ENCODE measurements around the gene BRSK2.

GRCh38 chr11:1375955-1376258 is 13.8 kb upstream of the BRSK2 start:
- TF ChIP-seq SNAI2 (CRISPR knock-in tag; IDR thresholded peaks at IDR 0.05) (no peak), PPARA (CRISPR knock-in tag; IDR thresholded peaks at IDR 0.05; ENCODE audit: borderline replicate concordance) (no peak), ESRRG (CRISPR knock-in tag; IDR thresholded peaks at IDR 0.05) (no peak), TSHZ2 (CRISPR knock-in tag; IDR thresholded peaks at IDR 0.05) (no peak), ZC3H10 (CRISPR knock-in tag; IDR thresholded peaks at IDR 0.05) (no peak), ZNF565 (CRISPR knock-in tag; conservative IDR thresholded peaks at IDR 0.05; ENCODE audit: low read depth) (no peak), RARB (CRISPR knock-in tag; IDR thresholded peaks at IDR 0.05) (no peak), ZFP3 (CRISPR knock-in tag; IDR thresholded peaks at IDR 0.05) (no peak), GLIS3 (CRISPR knock-in tag; IDR thresholded peaks at IDR 0.05) (no peak), BACH2 (CRISPR knock-in tag; IDR thresholded peaks at IDR 0.05; ENCODE audit: borderline replicate concordance) (no peak)

Data from SK-N-SH treated with all-trans-retinoic acid at 6 μM for 48 hours (cell line).